Measurements from ENCODE around the gene ANKRD40.
"Not testable (repeated sequence)": the region's sequence is repeated elsewhere in the genome, so short reads cannot be mapped to it uniquely, and the experiment has no call there.

The ANKRD40 gene, protein sequence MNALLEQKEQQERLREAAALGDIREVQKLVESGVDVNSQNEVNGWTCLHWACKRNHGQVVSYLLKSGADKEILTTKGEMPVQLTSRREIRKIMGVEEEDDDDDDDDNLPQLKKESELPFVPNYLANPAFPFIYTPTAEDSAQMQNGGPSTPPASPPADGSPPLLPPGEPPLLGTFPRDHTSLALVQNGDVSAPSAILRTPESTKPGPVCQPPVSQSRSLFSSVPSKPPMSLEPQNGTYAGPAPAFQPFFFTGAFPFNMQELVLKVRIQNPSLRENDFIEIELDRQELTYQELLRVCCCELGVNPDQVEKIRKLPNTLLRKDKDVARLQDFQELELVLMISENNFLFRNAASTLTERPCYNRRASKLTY

DNA sequence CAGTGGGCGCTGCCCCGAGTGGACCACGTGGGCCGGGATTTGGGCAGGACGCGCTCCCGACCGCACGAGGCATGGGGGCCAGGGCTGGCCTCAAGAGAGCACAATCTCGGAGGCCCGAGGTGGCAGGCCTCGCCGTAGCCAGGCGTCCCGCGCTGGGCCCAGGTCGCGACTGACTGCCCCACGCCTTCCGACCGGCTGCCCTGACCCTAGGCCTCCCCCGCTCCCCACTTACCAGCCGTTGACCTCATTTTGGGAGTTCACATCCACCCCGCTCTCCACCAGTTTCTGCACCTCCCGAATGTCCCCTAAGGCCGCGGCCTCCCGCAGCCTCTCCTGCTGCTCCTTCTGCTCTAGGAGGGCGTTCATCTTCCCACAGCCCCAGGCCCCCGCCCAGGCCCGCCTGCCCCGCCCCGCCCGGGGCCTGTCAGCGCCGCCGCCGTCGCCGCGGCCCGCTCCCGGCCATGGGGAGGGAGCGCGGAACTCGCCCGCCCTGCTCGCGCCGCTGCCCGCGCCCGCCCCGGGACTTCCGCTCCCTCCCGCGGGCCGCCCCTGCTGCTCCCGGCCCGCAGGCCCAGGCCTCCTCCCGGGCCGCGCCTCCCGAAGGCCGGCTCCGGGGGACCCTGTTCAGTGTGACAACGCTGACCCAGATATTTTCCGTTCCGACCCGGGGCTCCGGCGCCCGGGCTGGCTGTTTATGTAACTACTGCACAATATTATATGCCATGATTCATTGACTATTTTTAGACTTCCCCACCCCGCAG is at the start of gene ANKRD40:
TSS of gene ANKRD40 (minus strand) at position 626 of the 761 bp plus-strand sequence. CDS start at position 366, 260 bp downstream.
- peak; percentile 93 for DNase-seq (ENCODE audit: low spot score)

DNA sequence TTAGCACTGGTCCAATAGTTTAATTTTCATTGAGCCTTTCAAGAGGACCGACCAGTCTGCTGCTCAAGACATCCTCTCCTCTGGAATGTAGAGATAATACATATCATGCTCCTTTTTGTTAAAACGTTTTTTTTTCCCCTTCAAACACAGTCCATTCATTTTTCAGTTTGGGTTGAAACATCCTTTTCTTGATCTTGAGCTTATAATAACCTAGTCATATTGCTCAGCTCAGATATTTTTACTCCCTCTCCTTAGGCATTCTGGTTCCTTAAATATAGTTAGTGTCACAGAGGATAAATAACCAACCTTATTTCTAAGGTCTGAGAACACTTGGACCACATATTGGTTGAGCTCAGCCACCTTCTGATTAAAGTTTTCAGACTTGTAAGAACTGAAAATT is 46.8 kb upstream of the ANKRD40 start:
- no peak for DNase-seq (ENCODE audit: low spot score)

DNA sequence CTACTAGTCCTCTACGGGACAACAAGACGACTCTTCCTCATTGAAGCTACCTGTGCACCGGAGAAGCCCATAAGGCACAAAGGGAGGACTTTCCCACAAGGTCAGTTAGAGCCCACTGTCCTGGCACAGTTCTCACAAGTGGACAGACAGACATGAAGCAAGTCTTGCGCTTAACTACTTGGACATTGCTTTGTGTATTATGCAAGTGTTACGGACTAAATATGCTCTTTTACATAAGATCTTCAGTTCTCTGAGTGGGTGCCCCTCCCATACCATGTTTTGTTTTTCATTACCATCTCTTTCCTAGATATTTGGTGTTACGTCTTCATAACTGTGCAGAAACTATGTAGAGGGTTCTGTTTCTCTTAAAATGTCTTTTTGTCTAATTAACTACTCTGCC is 41.5 kb upstream of the ANKRD40 start:
- DNase-seq (ENCODE audit: low spot score) = no peak

DNA sequence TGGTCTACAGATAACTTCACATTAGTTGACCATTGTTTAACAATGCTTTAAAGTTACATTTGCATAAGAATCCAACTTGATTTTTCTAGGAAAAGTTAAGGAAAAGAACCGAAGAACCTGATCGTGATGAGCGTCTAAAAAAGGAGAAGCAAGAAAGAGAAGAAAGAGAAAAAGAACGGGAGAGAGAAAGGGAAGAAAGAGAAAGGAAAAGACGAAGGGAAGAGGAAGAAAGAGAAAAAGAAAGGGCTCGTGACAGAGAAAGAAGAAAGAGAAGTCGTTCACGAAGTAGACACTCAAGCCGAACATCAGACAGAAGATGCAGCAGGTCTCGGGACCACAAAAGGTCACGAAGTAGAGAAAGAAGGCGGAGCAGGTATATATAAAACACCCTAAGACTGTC is 37.9 kb upstream of the ANKRD40 start:
- no peak for DNase-seq (ENCODE audit: low spot score)

DNA sequence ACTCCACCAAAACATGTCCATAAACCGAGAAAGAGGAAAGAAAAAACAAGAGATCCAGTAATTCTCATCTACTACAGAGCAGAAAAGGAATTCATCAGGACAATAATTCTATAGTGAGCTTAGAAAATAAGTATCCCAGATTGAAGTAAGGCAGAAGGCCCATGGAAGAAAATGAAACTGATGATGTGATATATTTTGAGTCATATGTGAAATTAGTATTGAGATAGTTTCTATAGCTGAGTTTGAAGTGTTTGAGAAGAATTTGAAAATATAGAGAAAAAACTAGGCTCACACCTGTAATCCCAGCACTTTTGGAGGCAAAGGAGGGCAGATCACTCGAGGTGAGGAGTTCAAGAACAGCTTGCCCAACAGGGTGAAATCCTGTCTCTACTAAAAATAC is 31.4 kb upstream of the ANKRD40 start:
- no peak for DNase-seq (ENCODE audit: low spot score)

DNA sequence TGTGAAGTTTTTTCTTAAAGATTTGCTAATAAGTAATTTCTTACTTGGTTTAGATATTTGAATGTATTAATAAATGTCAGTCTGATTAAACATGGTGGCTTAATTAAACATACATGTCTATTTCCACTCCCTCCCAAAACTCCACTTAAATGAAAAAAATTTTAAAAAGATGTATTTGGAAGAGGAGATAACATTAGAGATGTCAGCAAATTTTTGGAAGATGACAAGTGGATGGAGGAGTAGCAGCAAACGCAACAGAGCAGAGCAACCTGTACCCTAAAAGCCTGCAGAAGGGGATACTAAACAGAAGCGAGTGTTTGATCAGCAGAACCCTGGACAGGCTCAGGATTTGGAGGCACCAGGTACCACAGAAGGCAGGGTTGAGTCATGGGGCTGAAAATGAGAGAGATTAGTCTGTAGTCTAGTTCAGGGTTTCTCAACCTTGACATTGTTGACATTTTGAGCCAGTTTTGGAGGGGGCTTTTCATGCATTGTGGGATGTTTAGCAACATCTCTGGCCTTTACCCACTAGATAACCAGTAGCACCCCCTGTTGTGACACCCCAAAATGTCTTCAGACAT is 29.5 kb upstream of the ANKRD40 start:
- DNase-seq (ENCODE audit: low spot score) = peak; percentile 40

DNA sequence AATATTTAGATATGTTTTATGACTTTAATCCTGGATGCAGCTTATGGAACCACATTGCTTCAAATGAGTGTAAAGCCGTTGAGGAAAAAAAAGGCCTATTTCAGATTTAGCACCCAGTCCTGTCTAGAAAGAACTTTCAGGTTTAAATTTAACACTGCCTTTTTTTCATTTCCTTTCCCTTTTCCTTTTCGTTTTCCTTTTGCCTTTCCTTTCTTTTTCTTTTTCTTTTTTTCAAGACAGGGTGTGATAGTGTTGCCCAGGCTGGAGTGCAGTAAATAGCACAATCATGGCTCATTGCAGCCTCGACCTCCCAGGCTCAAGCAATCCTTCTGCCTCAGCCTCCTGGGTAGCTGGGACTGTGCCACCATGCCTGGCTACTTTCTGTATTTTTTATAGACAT is 27.6 kb upstream of the ANKRD40 start:
- DNase-seq (ENCODE audit: low spot score) = no peak

DNA sequence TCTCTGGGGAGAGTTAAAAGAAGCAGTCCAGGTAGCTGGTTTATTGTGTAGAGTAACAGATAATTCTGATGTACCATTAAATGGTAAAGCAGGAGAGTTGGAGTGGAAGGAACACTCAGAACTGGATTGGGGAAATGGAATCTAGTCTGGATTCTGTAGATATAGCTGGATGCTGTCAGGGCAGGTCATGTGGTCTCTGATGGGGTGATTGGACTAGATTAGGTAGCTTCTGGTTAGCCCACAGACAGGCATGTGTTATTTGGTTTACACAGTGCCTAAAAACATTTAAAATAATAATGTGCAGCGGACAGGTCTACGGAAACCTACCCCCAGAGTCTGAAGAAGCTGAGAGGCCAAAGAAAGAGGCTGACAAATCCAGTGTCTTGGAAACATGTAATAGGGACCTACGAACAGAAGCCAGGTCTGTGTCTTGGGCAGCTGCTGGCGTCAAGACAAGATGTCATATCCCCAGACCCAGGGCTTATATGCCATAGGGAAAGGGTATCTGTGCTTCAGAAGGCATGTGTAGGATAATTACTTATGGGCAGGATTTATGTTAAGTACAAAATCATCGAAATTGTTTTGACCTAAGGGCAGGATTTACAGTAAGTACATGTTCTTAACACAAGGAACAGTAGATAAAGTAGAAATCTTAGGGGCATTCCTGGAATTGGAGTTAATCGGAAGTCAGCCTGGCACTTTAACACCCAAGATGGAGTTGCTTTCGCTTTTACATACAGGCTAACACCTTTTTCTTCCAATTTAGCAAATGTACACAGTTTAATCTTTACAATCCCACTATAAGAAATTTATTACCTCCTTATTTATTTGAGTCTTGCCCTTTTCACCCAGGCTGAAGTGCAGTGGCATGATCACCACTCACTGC is 24.1 kb upstream of the ANKRD40 start:
- no peak for DNase-seq (ENCODE audit: low spot score)

DNA sequence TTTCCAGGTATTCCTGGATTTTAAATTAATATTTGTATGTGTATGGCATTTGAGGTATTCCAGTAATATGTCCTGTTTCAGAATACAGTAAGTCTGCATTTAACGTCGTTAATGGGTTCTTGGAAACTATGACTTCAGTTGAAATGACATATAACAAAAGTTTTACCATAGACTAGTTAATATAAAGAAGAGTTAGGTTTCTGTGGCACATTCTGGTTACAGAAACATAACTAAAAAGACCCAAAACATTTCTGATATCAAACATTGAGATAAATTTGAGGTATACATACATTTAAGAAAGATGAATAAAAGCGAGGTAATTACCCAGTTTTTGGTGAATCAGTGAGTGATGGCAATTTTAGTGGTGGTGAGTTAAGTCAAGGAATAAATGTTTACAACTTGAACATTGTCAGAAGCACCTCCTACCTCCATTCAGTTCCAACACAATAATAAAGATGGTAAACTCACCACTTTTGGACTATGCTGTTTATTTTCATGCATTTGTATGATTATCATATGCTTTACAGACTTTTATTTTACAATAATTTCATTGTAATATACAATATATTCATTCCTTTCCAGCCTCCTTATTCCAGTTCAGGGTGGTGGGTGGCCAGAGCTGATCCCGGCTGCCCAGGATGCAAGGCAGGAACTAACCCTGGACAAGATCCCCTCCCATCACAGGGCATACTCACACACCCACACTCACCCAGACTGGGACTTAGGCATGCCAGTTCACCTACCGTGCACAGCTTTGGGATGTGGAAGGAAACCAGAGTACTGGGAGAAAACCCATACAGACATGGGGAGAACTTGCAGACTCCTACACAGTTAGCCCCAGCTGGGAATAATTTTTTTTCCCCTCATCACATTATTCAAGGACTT is 21.4 kb upstream of the ANKRD40 start:
- DNase-seq (ENCODE audit: low spot score) = no peak

DNA sequence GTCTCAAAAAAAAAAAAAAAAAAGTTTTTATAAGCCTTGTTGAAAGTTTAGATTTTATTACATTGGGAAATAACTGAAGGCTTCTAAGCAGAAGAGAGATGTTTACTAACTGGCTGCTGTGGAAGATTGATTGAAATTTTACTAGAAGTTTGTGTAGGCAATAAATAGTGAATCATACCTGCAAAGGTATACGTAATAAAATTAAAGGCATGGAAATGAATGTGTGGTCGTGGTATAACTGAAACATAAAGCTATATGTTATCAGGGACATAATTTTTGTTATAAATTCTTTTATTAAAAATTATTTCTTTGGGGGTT is 20.4 kb upstream of the ANKRD40 start:
- no peak for DNase-seq (ENCODE audit: low spot score)

DNA sequence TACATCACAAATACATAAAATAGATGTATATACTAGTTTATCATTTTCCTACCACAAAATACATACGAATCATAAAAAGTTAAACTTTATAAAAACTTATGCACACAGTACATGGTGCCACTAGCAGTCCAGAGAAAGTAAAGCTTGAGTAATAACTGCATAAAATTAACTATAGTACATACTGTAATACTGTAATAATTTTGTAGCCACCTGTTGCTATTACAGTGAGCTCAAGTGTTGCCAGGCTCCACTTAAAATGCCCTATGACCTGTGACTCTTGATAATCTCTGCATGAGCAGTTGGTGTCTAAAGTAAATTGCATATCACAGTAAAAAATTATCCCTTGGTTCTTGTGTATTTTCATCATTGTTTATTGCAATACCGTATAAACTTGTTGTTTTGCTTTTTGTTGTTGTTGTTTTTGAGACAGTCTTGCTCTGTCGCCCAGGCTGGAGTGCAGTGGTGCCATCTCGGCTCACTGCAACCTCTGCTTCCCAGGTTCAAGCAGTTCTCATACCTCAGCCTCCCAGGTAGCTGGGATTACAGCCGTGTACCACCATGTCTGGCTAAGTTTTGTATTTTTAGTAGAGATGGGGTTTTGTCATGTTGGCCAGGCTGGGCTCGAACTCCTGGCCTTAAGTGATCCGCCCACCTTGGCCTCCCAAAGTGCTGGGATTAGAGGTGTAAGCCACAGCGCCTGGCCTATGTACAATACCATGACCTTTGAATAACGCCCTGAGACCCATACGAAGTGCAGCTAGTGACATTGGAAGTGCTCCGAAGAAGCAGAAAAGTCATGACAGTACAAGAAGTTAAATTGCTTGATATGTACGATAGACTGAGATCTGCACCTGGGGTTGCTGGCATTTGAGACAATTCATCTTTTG is 18.3 kb upstream of the ANKRD40 start:
- no peak for DNase-seq (ENCODE audit: low spot score)

DNA sequence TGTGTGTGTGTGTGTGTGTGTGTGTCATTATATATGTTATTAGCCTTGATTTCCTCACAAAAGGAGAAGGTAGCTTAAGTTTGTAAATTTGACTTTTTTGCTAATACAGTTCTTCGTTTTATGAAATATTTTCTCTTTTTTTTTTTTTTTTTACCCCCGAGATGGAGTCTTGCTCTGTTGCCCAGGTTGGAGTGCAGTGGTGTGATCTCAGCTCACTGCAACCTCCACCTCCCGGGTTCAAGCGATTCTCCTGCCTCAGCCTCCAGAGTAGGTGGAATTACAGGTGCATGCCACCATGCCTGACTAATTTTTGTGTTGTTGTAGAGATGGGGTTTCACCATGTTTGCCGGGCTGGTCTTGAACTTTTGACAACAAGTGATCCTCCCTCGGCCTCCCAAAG is 16.9 kb upstream of the ANKRD40 start:
- not testable (repeated sequence) for DNase-seq (ENCODE audit: low spot score)

DNA sequence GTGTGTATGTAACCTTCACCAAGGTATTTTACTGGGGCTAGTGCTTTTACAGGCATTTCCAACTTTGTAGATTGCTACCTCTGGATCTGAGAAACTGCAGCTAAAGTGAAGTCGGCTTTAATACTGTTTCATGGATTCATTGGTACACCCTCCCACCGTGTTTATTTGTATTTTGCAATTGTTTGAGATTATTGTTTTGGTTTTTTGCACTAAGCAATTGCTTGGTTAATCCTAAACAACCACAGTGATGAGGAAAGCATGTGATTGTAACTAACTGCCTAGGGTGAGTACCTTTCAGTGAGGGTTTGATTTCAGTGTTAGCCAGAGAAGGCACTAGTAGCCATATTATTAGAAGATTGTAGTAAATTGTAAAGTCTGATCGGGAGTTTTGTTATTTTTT is 15.0 kb upstream of the ANKRD40 start:
- no peak for DNase-seq (ENCODE audit: low spot score)

DNA sequence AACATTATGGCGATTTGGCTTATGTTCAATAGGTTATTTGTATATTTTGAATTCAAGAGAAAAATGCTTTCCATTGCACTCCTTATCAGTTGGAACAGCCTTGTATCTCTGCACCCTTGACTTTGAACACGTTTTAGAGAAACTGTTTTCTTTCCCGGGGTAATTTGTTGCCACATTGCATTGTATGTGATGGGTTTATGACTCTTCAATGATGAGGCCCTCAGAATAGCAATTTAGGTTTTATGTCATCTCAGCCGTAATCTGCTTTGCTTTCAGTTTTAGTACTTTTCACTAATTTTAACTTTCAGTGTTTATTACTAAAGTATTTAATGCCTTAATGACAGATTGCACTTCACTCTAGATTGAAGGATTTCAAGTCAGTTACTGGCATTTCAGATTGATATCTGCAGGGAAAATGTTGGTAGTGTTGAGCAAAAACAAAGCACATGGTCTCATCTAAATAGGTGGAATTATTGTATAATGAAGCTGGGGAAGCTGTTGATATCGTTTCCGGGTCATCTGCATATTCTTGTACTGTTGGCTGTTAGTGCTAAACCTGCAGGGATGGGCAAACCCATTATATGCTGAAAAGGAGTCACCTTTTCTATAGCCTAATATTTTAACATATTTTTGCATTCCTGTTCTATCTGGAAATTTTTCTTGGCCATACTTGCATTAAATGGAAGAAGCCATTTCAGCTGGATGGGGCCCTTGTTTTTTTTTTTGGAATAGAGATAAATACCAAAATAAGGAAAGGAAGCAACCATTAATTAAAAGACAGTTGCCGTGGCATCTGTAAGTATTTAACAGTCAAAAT is 13.7 kb upstream of the ANKRD40 start:
- peak; percentile 47 for DNase-seq (ENCODE audit: low spot score)

DNA sequence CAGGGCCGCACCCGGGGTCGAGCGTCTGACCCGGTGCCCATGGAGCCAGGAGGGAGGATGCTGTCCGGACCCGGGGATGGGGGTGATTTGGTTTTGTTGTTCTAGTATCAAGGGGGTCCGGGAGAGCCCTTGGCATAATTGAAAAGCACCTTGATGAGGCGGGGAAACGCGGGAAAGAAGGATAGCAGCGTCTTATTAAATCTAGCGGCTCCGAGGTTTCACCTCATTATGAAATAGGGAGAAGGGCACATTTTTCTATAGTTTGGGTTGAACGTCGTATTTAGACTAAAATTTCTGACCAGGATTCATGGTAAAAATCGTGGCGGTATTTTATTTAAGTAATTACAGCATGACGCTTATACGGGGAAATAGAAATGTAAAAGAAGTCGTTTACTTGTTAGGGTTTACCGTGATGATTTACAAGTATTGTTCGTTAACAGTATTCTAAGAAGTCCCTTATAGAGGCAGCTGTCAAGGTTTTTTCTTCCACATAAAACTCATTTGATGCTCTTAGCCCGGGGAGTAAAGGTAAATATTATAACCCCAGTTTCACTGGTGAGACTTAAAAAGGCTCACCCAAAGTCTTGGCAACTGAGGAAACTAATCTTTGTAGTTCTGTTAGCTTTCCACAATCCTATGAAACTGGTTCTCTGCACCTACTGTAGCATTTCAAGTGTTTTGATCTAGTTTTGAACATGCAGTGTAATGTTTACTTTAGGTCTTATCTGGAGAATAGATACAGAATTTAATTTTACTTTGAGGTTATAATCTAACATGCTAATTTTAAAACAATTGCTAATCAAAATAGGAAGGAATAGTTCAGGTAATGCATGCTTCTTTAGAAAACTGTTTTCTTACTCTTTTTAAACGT is 12.4 kb upstream of the ANKRD40 start:
- no peak for DNase-seq (ENCODE audit: low spot score)

DNA sequence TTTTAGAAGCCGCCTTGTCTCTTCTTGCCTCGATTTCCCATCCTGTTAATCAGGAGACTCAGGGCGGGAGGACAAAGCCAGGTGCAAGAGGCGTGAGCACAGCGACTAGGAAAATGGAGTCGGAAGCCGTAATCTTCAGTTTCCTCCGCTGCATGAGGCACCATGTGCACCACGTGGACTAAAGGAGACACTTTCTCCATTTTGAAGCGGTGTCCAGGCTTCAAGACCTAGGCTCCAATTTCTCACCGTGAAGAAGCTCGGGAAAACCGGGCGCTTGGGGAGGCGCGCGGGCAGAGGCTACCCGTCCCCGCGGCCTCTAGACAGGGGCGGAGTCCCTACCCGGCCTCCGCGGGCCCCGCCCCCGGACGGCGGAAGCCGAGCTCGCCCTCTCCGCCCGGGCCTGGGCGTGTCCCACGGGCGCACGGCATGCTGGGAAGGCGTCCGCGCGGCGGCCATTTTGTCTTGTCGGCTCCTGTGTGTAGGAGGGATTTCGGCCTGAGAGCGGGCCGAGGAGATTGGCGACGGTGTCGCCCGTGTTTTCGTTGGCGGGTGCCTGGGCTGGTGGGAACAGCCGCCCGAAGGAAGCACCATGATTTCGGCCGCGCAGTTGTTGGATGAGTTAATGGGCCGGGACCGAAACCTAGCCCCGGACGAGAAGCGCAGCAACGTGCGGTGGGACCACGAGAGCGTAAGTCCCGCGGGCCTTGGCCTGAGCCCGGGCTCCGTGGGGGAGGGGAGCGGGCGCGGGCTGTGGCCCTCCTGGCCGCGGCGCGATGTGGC is 11.6 kb upstream of the ANKRD40 start, which contains the start of gene LUC7L3:
TSS of gene LUC7L3 (plus strand) at position 460 of the 780 bp plus-strand sequence. CDS start at position 590, 130 bp downstream.
- DNase-seq (ENCODE audit: low spot score) = peak; percentile 95

DNA sequence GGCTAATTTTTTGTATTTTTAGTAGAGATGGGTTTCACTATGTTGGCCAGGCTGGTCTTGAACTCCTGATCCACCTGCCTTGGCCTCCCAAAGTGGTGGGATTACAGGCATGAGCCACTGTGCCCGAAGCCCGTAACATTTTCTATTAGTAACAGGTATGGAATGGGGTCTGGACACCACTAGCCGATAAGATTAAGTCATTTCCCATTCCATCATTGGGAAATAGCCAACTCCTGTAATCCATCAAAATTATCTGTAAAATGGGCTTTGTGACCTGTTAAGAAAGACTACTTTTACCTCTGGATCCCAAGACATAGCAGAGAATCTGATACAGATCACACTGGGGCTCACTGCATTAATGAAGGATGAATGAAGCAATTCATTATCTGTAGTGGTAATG is 7.8 kb upstream of the ANKRD40 start:
- DNase-seq (ENCODE audit: low spot score) = no peak
